Stimulated activated naive CD8-positive, alpha-beta T cell treated with anti-CD3 and anti-CD28 coated beads, Interleukin-15, Interleukin-2, amounts not matched to agents 100 U/mL and 50 U/mL, for 24 hours (primary cell): Measurements from ENCODE around the gene FAM76A.
"Not testable (repeated sequence)": the region's sequence is repeated elsewhere in the genome, so short reads cannot be mapped to it uniquely, and the experiment has no call there.

Experiments
- ATAC-seq: fragments of 150-1000 bp; cut with Tn5 transposase; one replicate; pipeline ENCODE4 v1.10.0; 2021
- DNase-seq: peaks from one replicate; pipeline ENCODE4 v3.0.0; 2021

The FAM76A gene

GRCh38 chr1:27778056-27778455 lies 52.3 kb downstream of the FAM76A start:
- ATAC-seq (no peak), DNase-seq (no peak)

- DNase-seq (no peak), ATAC-seq (no peak)
Measured at GRCh38 chr1:27779122-27779521, 53.4 kb downstream of the FAM76A start.

- ATAC-seq: no peak
- DNase-seq: no peak
Measured at GRCh38 chr1:27782950-27783349, 57.2 kb downstream of the FAM76A start.

GRCh38 chr1:27784700-27785099 lies 58.9 kb downstream of the FAM76A start:
- ATAC-seq (no peak), DNase-seq (no peak)

GRCh38 chr1:27785781-27786455 lies 60.2 kb downstream of the FAM76A start:
- no peak for ATAC-seq

GRCh38 chr1:27787895-27788294 lies 62.1 kb downstream of the FAM76A start:
- no peak for ATAC-seq
- DNase-seq: no peak

More at GRCh38 chr1:27785781-27786455, 60.2 kb downstream of the FAM76A start:
- no peak for DNase-seq

GRCh38 chr1:27789540-27790041 lies 63.8 kb downstream of the FAM76A start:
- ATAC-seq (no peak), DNase-seq (no peak)

GRCh38 chr1:27790270-27790669 lies 64.5 kb downstream of the FAM76A start:
- not testable (repeated sequence) for DNase-seq, ATAC-seq

- DNase-seq (no peak), ATAC-seq (no peak)
Measured at GRCh38 chr1:27795601-27796000, 69.8 kb downstream of the FAM76A start.

- DNase-seq (peak; percentile 10), ATAC-seq (peak; percentile 71)
Measured at GRCh38 chr1:27804791-27805190, 79.0 kb downstream of the FAM76A start.

- ATAC-seq: no peak
Measured at GRCh38 chr1:27806758-27807157, 81.0 kb downstream of the FAM76A start.

GRCh38 chr1:27807385-27807784 lies 81.6 kb downstream of the FAM76A start:
- ATAC-seq (no peak), DNase-seq (no peak)

More at GRCh38 chr1:27806758-27807157, 81.0 kb downstream of the FAM76A start:
- DNase-seq: no peak

GRCh38 chr1:27808131-27808530 lies 82.4 kb downstream of the FAM76A start:
- ATAC-seq: not testable (repeated sequence)

GRCh38 chr1:27809883-27810282 lies 84.1 kb downstream of the FAM76A start:
- no peak for DNase-seq
- no peak for ATAC-seq

More at GRCh38 chr1:27808131-27808530, 82.4 kb downstream of the FAM76A start:
- not testable (repeated sequence) for DNase-seq

- ATAC-seq: no peak
- no peak for DNase-seq
Measured at GRCh38 chr1:27811741-27812500, 86.2 kb downstream of the FAM76A start.
